ENCODE data around the gene HEMK1. TPM values are rescaled to one million over a fixed set of nuclear protein-coding genes. Genes with fewer than 3 reads are reported as not detected.

HEMK1 gene
- total and polyA plus RNA-seq, 2 donors (not counting 3 experiments of a cell fraction or from before 2014, with no cell fraction given), result 14.2 to 15.2 TPM

- H3K4me3 ChIP-seq (replicated peaks in 1 of 3; ENCODE audit: insufficient read depth in 1 of 3, low read depth in 1 of 3, low read length in 3 of 3), result no peak overlapping the region
- no peak overlapping the region for H3K9ac ChIP-seq (replicated peaks; ENCODE audit: extremely low read depth, insufficient read depth, low read length)
- DNase-seq (ENCODE audit: low read depth, low spot score) (no peak), FAIRE-seq (no peak)
- no peaks in the 10 kb centered on the region for H3K4me1 ChIP-seq (ENCODE audit: control insufficient read depth, extremely low read depth, insufficient read depth, low read length)
- no peaks in the 10 kb centered on the region for H3K36me3 ChIP-seq (ENCODE audit: control insufficient read depth in 2 of 2, extremely low read depth in 1 of 2, insufficient read depth in 2 of 2, low read length in 2 of 2)
- intact Hi-C loops (cut with micrococcal nuclease), result loop anchor here (2.0 kb wide), 1 partner anchor 33 kb away; no protein-coding TSS in a partner anchor
- no peaks in the 10 kb centered on the region for H3K79me2 ChIP-seq (ENCODE audit: control insufficient read depth, insufficient read depth, low read length)
- no peaks in the 10 kb centered on the region for H3K27me3 ChIP-seq (ENCODE audit: control insufficient read depth in 2 of 2, insufficient read depth in 2 of 2, low read length in 2 of 2)
- CTCF ChIA-PET, result interaction anchor here (1.4 to 4.7 kb wide), 3 partner anchors 9 to 115 kb away, joined by 3 to 36 read pairs (median 7); no protein-coding TSS in a partner anchor
- BruUV-seq (replicated peaks), result no TSS peak
- no peaks in the 10 kb centered on the region for H4K20me1 ChIP-seq (replicated peaks; ENCODE audit: control insufficient read depth, extremely low read depth, insufficient read depth, low read length)
- H3K9me3 ChIP-seq (replicated peaks; ENCODE audit: control insufficient read depth, insufficient read depth, low read length), result no peaks in the 10 kb centered on the region
- TF ChIP-seq POLR2A (IDR thresholded peaks at IDR 0.05; ENCODE audit: low read depth, low read length) (no peak), JUN (IDR thresholded peaks at IDR 0.05; ENCODE audit: borderline replicate concordance, insufficient read depth, insufficient read length, low read depth) (no peak), CTCF (IDR thresholded peaks at IDR 0.05; ENCODE audit: extremely low read depth in 1 of 2, insufficient read depth in 1 of 2, low read depth in 1 of 2, low read length in 2 of 2) (no peak), GATA2 (IDR thresholded peaks at IDR 0.05; ENCODE audit: insufficient read depth, insufficient read length, low read depth, low read length) (no peak), FOS (IDR thresholded peaks at IDR 0.05; ENCODE audit: borderline replicate concordance, insufficient read depth, low read length) (no peak), POLR2AphosphoS5 (IDR thresholded peaks at IDR 0.05; ENCODE audit: insufficient read depth, low read depth, low read length) (no peak)
- H3K9me1 ChIP-seq (replicated peaks; ENCODE audit: control insufficient read depth, extremely low read depth, insufficient read depth, low read length), result no peaks in the 10 kb centered on the region
- POLR2A ChIA-PET, result interaction anchor here (0.8 kb wide), 1 partner anchor 311 kb away, joined by 3 read pairs; no protein-coding TSS in a partner anchor
- no peak overlapping the region for H2AFZ ChIP-seq (ENCODE audit: low read depth, low read length)
- dilution Hi-C loops (cut with MboI; ENCODE audit: extremely low pct_ligation_motif_present, low sequenced_read_pairs), result no loop called here
- H3K4me2 ChIP-seq (ENCODE audit: insufficient read depth, low read length), result no peak overlapping the region
- H3K27ac ChIP-seq (ENCODE audit: insufficient read depth, low read depth, low read length), result no peak overlapping the region
Observed at GRCh38 chr3:50551681-50552435, 17.5 kb upstream of the HEMK1 start.
